ENCODE data around the gene DCN.

GRCh38 chr12:91094957-91095356 lies 87.7 kb downstream of the DCN start:
- TF ChIP-seq POLR2A (IDR thresholded peaks at IDR 0.05; ENCODE audit: low read length) = no peak
- no peak for TF ChIP-seq GATA1 (IDR thresholded peaks at IDR 0.05; ENCODE audit: low read depth, low read length)
